IPS DF 6.9 (cell line): ENCODE measurements around the gene RAB8B.

Source experiments
- DNase-seq: peaks from one replicate; pipeline ENCODE4 v3.0.0-alpha.2; 2013; ENCODE audit warnings: low read depth, low spot score
- H3K27ac ChIP-seq: one replicate; pipeline ENCODE4 v1.5.1; 2013; ENCODE audit warnings: low read length, control low read depth
- H3K27me3 ChIP-seq: 2 replicates; pipeline ENCODE4 v1.6.1; 2013; ENCODE audit warnings: mild to moderate bottlenecking, low read length; ENCODE audit not compliant: control insufficient read depth, insufficient read depth
- H3K36me3 ChIP-seq: 2 replicates; pipeline ENCODE4 v1.6.1; 2013; ENCODE audit warnings: low read length; ENCODE audit not compliant: control insufficient read depth, insufficient read depth
- H3K4me1 ChIP-seq: 2 replicates; pipeline ENCODE4 v1.6.1; 2013; ENCODE audit warnings: low read length; ENCODE audit not compliant: control insufficient read depth, insufficient read depth
- H3K4me3 ChIP-seq: 2 replicates; pipeline ENCODE4 v1.5.1; 2013; ENCODE audit warnings: mild to moderate bottlenecking, low read length
- H3K9me3 ChIP-seq: 2 replicates; pipeline ENCODE4 v1.6.1; 2013; ENCODE audit warnings: low read length, inconsistent platforms; ENCODE audit not compliant: control insufficient read depth, insufficient read depth
- WGBS: extraction: QIAGEN DNeasy Blood & Tissue Kit; methylation state at CpG from one replicate; pipeline ENCODE4 v1.1.7; 2013; ENCODE audit warnings: mixed read lengths, missing lambda C conversion rate; ENCODE audit not compliant: insufficient read length, insufficient coverage; 5-methylcytosine and 5-hydroxymethylcytosine counted together

RAB8B gene

DNA sequence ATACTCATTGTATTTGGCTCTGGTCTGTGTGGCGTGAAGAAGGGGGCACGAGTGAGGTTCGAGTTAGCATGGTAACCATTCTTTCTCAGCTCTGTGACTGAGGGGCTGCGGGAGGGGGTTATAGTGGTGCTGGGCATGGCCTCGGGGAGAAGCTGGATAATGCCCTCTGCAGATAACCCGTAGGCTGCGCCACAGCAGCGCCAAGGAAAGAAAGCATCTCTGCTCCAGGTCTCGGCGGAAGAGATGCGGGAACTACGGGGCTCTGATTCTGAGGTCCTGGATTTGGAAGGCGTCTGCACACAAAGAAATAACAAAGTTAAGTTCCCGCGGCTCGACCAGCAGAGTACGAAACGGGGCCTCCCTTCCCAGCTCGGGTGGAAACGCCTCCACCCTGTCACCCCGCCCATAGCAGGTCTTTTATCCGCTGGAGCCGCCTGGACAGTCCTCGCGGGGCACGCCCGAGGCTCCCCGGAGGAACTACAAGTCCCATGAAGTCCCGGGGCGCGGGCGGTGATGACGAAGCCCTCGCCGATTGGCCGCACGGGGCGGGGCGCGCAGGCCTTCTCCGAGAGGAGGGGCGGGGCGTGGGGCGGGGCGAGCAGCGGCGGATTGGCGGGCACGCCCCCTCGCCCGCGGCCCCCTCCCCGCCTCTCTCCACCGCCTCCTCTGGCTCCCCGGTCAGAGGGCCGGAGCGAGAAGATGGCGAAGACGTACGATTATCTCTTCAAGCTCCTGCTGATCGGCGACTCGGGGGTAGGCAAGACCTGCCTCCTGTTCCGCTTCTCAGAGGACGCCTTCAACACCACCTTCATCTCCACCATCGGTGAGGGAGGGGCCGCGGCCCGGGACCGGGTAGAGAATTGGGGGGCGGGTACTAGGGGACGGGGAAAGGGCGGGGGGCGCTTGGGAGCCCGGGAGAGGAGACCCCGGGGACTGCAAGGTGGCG is at the start of gene RAB8B:
Gene RAB8B, plus strand, starts transcription at position 681 of the 946 bp plus-strand sequence. Its CDS starts 19 bp downstream, at position 700.
- H3K4me3 ChIP-seq = peak within 1 kb of the TSS; percentile 96; the same call in 1 of the 2 replicates
- H3K4me1 ChIP-seq = peaks cover 1% of the 10 kb centered on the region; the same call in 1 of the 2 replicates
- H3K36me3 ChIP-seq = no peaks in the 10 kb centered on the region
- no CpG with 5 or more reads among the region's 77 CpGs for WGBS
- no peaks in the 10 kb centered on the region for H3K27me3 ChIP-seq
- H3K27ac ChIP-seq = no peak within 1 kb of the TSS
- no peaks in the 10 kb centered on the region for H3K9me3 ChIP-seq
- peak; percentile 84 for DNase-seq

DNA sequence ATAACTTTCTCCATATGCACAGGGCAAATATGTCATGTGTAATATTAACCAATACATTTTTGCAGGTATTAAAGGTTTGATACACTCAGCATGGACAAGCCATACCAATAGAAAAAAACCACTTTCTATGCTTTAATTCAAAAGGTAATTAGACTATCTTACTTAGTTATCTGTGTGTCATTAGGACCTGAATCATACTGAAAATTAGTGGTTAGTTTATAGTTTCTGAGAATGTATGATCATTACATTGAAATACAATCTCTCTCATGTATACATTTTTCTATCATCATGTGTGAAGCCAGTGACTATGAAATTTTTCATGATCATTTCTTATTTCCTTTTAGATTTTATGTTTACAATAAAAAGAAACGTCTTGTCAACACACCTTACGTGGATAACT is 48.5 kb upstream of the RAB8B start:
- H3K36me3 ChIP-seq = no peaks in the 10 kb centered on the region
- no CpG with 5 or more reads among the region's 2 CpGs for WGBS
- H3K4me1 ChIP-seq = no peaks in the 10 kb centered on the region
- H3K27ac ChIP-seq = no peak overlapping the region
- H3K27me3 ChIP-seq = no peaks in the 10 kb centered on the region
- no peak overlapping the region for H3K4me3 ChIP-seq
- DNase-seq = no peak
- H3K9me3 ChIP-seq = no peaks in the 10 kb centered on the region

- H3K36me3 ChIP-seq = no peaks in the 10 kb centered on the region
- H3K4me1 ChIP-seq = no peaks in the 10 kb centered on the region
- no peak for DNase-seq
- WGBS = no CpG with 5 or more reads among the region's 2 CpGs
- H3K27ac ChIP-seq = no peak overlapping the region
- H3K4me3 ChIP-seq = no peak overlapping the region
- no peaks in the 10 kb centered on the region for H3K27me3 ChIP-seq
- no peaks in the 10 kb centered on the region for H3K9me3 ChIP-seq
These were observed 44.0 kb upstream of the RAB8B start for GRCh38 chr15:63145426-63145825.

GRCh38 chr15:63146684-63147083 is 42.7 kb upstream of the RAB8B start:
- no peaks in the 10 kb centered on the region for H3K4me1 ChIP-seq
- no CpG with 5 or more reads among the region's 3 CpGs for WGBS
- no peaks in the 10 kb centered on the region for H3K9me3 ChIP-seq
- H3K27me3 ChIP-seq = no peaks in the 10 kb centered on the region
- H3K27ac ChIP-seq = no peak overlapping the region
- no peak overlapping the region for H3K4me3 ChIP-seq
- H3K36me3 ChIP-seq = no peaks in the 10 kb centered on the region; the same call in 1 of the 2 replicates
- DNase-seq = no peak

- Histone ChIP-seq H3K27ac (no peak overlapping the region), H3K27me3 (no peaks in the 10 kb centered on the region), H3K4me3 (no peak overlapping the region), H3K4me1 (no peaks in the 10 kb centered on the region), H3K9me3 (no peaks in the 10 kb centered on the region), H3K36me3 (no peaks in the 10 kb centered on the region; the same call in 1 of the 2 replicates)
- DNase-seq = no peak
- WGBS = no CpG with 5 or more reads among the region's 1 CpG
These were observed 37.7 kb upstream of the RAB8B start for GRCh38 chr15:63151665-63152064.

GRCh38 chr15:63155486-63155885 is 33.9 kb upstream of the RAB8B start:
- no peak overlapping the region for H3K4me3 ChIP-seq
- 100% methylated on average over 1 of the region's 3 CpGs for WGBS

GRCh38 chr15:63156086-63156710 is 33.2 kb upstream of the RAB8B start:
- Histone ChIP-seq H3K4me3 (peak overlapping the region; percentile 63; the same call in 1 of the 2 replicates), H3K27ac (no peak overlapping the region), H3K4me1 (no peaks in the 10 kb centered on the region), H3K36me3 (no peaks in the 10 kb centered on the region; the same call in 1 of the 2 replicates), H3K9me3 (no peaks in the 10 kb centered on the region), H3K27me3 (no peaks in the 10 kb centered on the region)
- no CpG with 5 or more reads among the region's 10 CpGs for WGBS
- DNase-seq = no peak

More at GRCh38 chr15:63155486-63155885, 33.9 kb upstream of the RAB8B start:
- Histone ChIP-seq H3K27me3 (no peaks in the 10 kb centered on the region), H3K36me3 (no peaks in the 10 kb centered on the region; the same call in 1 of the 2 replicates), H3K9me3 (no peaks in the 10 kb centered on the region), H3K4me1 (no peaks in the 10 kb centered on the region), H3K27ac (no peak overlapping the region)
- no peak for DNase-seq

- H3K4me3 ChIP-seq = peak overlapping the region; percentile 63; the same call in 1 of the 2 replicates
- H3K4me1 ChIP-seq = no peaks in the 10 kb centered on the region
- H3K9me3 ChIP-seq = no peaks in the 10 kb centered on the region
- WGBS = no CpG with 5 or more reads among the region's 16 CpGs
- no peaks in the 10 kb centered on the region for H3K27me3 ChIP-seq
- no peaks in the 10 kb centered on the region; the same call in 1 of the 2 replicates for H3K36me3 ChIP-seq
- DNase-seq = no peak
- no peak overlapping the region for H3K27ac ChIP-seq
These were observed 32.7 kb upstream of the RAB8B start for GRCh38 chr15:63156755-63157117.

DNA sequence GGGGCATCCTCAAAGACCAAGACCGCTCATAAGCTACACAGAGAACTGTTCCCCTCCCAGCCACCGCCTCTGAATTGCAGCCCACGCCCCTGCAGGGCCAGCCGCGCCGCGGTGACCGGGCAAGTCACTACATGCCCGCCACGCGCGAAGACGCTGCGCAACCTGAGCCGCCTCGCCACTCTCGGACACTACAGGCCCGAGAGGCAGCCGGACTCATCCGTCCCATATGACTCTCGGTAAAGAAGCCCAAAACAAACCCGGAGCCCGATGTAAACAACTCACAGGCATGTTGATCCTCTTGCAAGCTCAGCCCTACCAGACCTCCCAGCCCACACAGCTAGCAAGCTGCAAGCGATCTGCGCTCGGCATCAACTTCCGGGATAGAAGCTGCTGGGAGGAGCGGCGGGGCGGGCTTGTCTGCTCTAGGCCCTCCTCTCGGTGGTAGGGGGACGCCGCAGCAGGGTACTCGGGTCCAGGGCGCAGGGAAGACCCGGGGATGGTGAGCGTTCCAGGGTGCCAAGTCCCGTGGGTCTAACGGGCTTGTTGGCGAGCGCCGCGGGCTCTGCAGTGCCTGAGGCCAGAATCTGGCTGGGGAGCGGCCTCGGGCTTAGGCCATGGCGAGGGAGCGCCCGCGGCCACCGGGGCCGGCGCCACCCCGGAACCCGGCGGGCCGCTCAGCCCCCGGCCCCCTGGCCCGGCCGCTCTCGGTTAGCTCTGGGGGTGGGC is 32.1 kb upstream of the RAB8B start, which contains the start of gene RPS27L:
Gene RPS27L, minus strand, starts transcription at position 360 of the 726 bp plus-strand sequence. Its CDS starts 72 bp downstream, at position 288.
- WGBS = no CpG with 5 or more reads among the region's 60 CpGs
- DNase-seq = peak; percentile 70
- H3K27ac ChIP-seq = no peak within 1 kb of the TSS
- H3K36me3 ChIP-seq = no peaks in the 10 kb centered on the region; the same call in 1 of the 2 replicates
- no peaks in the 10 kb centered on the region for H3K27me3 ChIP-seq
- no peaks in the 10 kb centered on the region for H3K4me1 ChIP-seq
- no peaks in the 10 kb centered on the region for H3K9me3 ChIP-seq
- H3K4me3 ChIP-seq = peak within 1 kb of the TSS; percentile 63
